Mucosa of descending colon (tissue), 3 donors: ENCODE results near the gene SLC4A1AP. TPM values are rescaled to one million over a fixed set of nuclear protein-coding genes. Genes with fewer than 3 reads are reported as not detected.

Source experiments
- ATAC-seq: fragments of 200-7000 bp; cut with Tn5 transposase; one replicate; pipeline ENCODE4 v1.9.1; 2020; ENCODE audit warnings: mild to moderate bottlenecking, moderate library complexity
- DNase-seq, 3 donors: peaks; one replicate each; pipeline ENCODE4 v3.0.0-alpha.2; 2020
- H3K36me3 ChIP-seq: fragments of 200-600 bp; one replicate; pipeline ENCODE4 v1.8.0; 2021; ENCODE audit warnings: low read depth, mild to moderate bottlenecking
- H3K4me1 ChIP-seq: fragments of 200-600 bp; one replicate; pipeline ENCODE4 v1.8.0; 2021; ENCODE audit warnings: low read depth, mild to moderate bottlenecking
- H3K4me3 ChIP-seq: fragments of 200-600 bp; one replicate; pipeline ENCODE4 v1.8.0; 2021; ENCODE audit warnings: mild to moderate bottlenecking
- H3K9me3 ChIP-seq: fragments of 200-600 bp; one replicate; pipeline ENCODE4 v1.8.0; 2021; ENCODE audit warnings: mild to moderate bottlenecking
- intact Hi-C, 2 donors: fragments of 100-400 bp; cut with DNase I in 1 of 2; cut with micrococcal nuclease in 1 of 2; formaldehyde crosslinking; loops; one replicate each; pipeline versions ENCODE4 v1.11.0 to v1.11.1; 2022; cut with DNase I, micrococcal nuclease
- long read RNA-seq, 2 donors: library from polyadenylated mRNA; unstranded; transcript quantifications; one replicate each; pipeline ENCODE4 v2.0.0, GENCODE V29; 2019 to 2021
- total RNA-seq, 3 donors: library from RNA; stranded (reverse); fragmentation: NEBNext Ultra II Directional in 2 of 3; extraction: Animal tissue kit (Norgen Biotek cat#: 25700) in 2 of 3; gene quantifications; one replicate each; pipeline versions ENCODE4 v1.2.1 to v1.2.4, GENCODE V29; 2021 to 2023
- TF ChIP-seq, protein P1 (sequence below): fragments of 200-600 bp; IDR thresholded peaks from one replicate; pipeline ENCODE4 v1.8.0; 2022; ENCODE audit warnings: antibody characterized with exemption, mild to moderate bottlenecking
- donor health status: DM: no; HTN: no; CAD: no; lungs with moderate emphysema.
- donor health status: DM: no; HTN: no; CAD: no.
- donor health status: DM: no; HTN: yes; CAD: no.

The SLC4A1AP gene, protein sequence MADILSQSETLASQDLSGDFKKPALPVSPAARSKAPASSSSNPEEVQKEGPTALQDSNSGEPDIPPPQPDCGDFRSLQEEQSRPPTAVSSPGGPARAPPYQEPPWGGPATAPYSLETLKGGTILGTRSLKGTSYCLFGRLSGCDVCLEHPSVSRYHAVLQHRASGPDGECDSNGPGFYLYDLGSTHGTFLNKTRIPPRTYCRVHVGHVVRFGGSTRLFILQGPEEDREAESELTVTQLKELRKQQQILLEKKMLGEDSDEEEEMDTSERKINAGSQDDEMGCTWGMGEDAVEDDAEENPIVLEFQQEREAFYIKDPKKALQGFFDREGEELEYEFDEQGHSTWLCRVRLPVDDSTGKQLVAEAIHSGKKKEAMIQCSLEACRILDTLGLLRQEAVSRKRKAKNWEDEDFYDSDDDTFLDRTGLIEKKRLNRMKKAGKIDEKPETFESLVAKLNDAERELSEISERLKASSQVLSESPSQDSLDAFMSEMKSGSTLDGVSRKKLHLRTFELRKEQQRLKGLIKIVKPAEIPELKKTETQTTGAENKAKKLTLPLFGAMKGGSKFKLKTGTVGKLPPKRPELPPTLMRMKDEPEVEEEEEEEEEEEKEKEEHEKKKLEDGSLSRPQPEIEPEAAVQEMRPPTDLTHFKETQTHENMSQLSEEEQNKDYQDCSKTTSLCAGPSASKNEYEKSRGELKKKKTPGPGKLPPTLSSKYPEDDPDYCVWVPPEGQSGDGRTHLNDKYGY
- total RNA-seq = 10 to 100 TPM; 14.8 to 15.8 (median 15.5) TPM
- long read RNA-seq, donor 1, transcript SLC4A1AP-201 (14 exons, 2,959 nt) = major isoform, 36 of 41 reads
- long read RNA-seq, donor 1, partial matches to known transcripts = 3 of 41 reads
- long read RNA-seq, donor 1, other reads (novel, unspliced or antisense) = 1 of 41 reads
- long read RNA-seq, donor 2, partial matches to known transcripts = 18 of 22 reads
- long read RNA-seq, donor 2, other reads (novel, unspliced or antisense) = 2 of 22 reads

DNA sequence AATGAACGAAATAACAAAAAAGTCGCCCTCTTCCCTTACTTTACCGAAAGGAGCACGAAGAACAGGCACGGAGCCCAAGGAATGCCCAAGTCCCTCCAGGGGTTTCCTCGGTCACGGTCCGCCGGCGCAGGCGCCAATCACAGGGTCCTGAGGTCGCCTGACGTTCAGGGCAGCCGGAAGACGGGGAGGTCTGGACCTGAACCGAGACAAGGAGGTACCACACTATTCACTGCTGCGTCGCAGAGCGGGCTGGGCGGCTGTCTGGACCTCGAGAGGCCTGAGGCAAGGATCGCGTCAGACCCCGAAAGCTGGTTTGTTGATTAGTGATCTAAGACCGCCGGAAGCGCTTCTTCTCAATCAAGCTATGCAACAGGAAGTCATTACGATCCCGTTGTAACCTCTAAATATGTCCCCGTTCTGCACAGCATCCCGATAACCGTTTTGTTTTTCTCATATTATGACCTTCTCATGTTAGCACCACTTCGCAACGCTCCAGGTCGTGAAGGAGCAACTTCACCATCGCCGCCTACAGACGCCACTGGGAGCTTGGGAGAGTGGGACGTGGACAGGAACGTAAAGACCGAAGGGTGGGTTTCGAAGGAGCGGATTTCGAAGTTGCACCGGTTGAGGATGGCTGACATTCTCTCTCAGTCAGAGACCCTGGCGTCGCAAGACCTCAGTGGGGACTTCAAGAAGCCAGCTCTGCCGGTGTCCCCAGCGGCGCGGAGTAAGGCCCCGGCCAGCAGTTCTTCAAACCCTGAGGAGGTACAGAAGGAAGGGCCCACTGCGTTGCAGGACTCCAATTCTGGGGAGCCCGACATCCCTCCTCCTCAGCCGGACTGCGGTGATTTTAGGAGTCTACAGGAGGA, at the start of gene SLC4A1AP, which contains the start of gene SUPT7L:
Gene SLC4A1AP, plus strand, starts transcription at position 605 of the 869 bp plus-strand sequence. Its CDS starts 26 bp downstream, at position 631.
Gene SUPT7L, minus strand, starts transcription at position 330 of the 869 bp plus-strand sequence. CDS start 1,422 bp downstream, outside the sequence.
- Histone ChIP-seq H3K36me3 (no peaks in the 10 kb centered on the region), H3K4me1 (peaks cover 21% of the 10 kb centered on the region), H3K9me3 (no peaks in the 10 kb centered on the region), H3K4me3 (peak within 1 kb of the TSS; percentile 85)
- ATAC-seq = peak; percentile 91
- DNase-seq = peak; percentile 78 to 83 (median 78)
- intact Hi-C loops = no loop called here
- TF ChIP-seq, protein P1, sequence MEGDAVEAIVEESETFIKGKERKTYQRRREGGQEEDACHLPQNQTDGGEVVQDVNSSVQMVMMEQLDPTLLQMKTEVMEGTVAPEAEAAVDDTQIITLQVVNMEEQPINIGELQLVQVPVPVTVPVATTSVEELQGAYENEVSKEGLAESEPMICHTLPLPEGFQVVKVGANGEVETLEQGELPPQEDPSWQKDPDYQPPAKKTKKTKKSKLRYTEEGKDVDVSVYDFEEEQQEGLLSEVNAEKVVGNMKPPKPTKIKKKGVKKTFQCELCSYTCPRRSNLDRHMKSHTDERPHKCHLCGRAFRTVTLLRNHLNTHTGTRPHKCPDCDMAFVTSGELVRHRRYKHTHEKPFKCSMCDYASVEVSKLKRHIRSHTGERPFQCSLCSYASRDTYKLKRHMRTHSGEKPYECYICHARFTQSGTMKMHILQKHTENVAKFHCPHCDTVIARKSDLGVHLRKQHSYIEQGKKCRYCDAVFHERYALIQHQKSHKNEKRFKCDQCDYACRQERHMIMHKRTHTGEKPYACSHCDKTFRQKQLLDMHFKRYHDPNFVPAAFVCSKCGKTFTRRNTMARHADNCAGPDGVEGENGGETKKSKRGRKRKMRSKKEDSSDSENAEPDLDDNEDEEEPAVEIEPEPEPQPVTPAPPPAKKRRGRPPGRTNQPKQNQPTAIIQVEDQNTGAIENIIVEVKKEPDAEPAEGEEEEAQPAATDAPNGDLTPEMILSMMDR = no peak

GRCh38 chr2:27613985-27614384, 49.7 kb upstream of the SLC4A1AP start:
- DNase-seq = no peak
- intact Hi-C loops = no loop called here

DNA sequence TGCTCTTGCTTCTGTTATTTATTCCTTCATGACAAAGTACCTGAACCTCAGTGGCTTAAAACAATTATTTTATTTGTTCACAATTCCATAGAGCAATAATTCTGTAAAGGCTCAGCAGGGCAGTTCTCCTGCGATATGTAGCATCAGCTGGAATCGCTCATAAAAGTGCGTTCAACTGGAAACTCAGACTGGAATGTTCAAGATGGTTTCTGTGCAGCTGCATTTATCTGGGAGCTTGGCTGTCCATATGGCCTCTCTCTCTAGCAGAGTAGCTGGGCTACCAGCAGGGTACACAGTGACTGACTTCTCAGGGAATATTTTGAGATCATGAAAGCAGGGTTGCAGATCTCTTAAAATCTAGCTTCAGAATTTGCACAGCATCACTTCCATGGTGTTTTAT, 48.4 kb upstream of the SLC4A1AP start:
- Histone ChIP-seq H3K4me1 (no peaks in the 10 kb centered on the region), H3K4me3 (no peak overlapping the region), H3K36me3 (no peaks in the 10 kb centered on the region), H3K9me3 (no peaks in the 10 kb centered on the region)
- DNase-seq (no peak), ATAC-seq (no peak)
- TF ChIP-seq, protein P1 = no peak
- intact Hi-C loops = no loop called here

More at GRCh38 chr2:27613985-27614384, 49.7 kb upstream of the SLC4A1AP start:
- no peaks in the 10 kb centered on the region for H3K9me3 ChIP-seq
- H3K4me1 ChIP-seq = no peaks in the 10 kb centered on the region
- peak; percentile 82 for ATAC-seq
- no peak overlapping the region for H3K4me3 ChIP-seq
- TF ChIP-seq, protein P1 = no peak
- no peaks in the 10 kb centered on the region for H3K36me3 ChIP-seq

- DNase-seq (no peak), ATAC-seq (no peak)
- Histone ChIP-seq H3K4me1 (no peaks in the 10 kb centered on the region), H3K4me3 (no peak overlapping the region), H3K36me3 (no peaks in the 10 kb centered on the region), H3K9me3 (no peaks in the 10 kb centered on the region)
- intact Hi-C loops = no loop called here
- TF ChIP-seq, protein P1 = no peak
These were observed 42.2 kb upstream of the SLC4A1AP start for GRCh38 chr2:27621524-27621923.
